Stimulated activated memory B cell treated with anti-CD40 and anti-IgM and Interleukin-4, amounts not matched to agents 10 μg/mL and 1 μg/mL and 100 μg/mL, for 72 hours (primary cell): ENCODE measurements around the gene ZC3HAV1L.
"Not testable (repeated sequence)": the region's sequence is repeated elsewhere in the genome, so short reads cannot be mapped to it uniquely, and the experiment has no call there.

Source experiments
- ATAC-seq: fragments of 150-1000 bp; cut with Tn5 transposase; 2 replicates; pipeline ENCODE4 v1.10.0; 2021
- H3K27ac Mint-ChIP-seq: one replicate; pipeline ENCODE4 v1.8.0; 2022; ENCODE audit warnings: mild to moderate bottlenecking, mixed read lengths
- H3K27me3 Mint-ChIP-seq: one replicate; pipeline ENCODE4 v1.8.0; 2022; ENCODE audit warnings: mixed read lengths
- H3K36me3 Mint-ChIP-seq: one replicate; pipeline ENCODE4 v1.8.0; 2022; ENCODE audit warnings: mixed read lengths
- H3K4me1 Mint-ChIP-seq: one replicate; pipeline ENCODE4 v1.8.0; 2022; ENCODE audit warnings: mixed read lengths
- H3K4me3 Mint-ChIP-seq: one replicate; pipeline ENCODE4 v1.8.0; 2022; ENCODE audit warnings: mild to moderate bottlenecking, moderate library complexity, mixed read lengths
- H3K9me3 Mint-ChIP-seq: one replicate; pipeline ENCODE4 v1.8.0; 2022; ENCODE audit warnings: mixed read lengths

Gene ZC3HAV1L

GRCh38 chr7:139041378-139042085, 5.7 kb upstream of the ZC3HAV1L start:
- Mint-ChIP-seq H3K4me3 (no peak overlapping the region), H3K27ac (peak overlapping the region; percentile 6), H3K27me3 (no peaks in the 10 kb centered on the region), H3K36me3 (peaks cover 36% of the 10 kb centered on the region), H3K4me1 (peaks cover 46% of the 10 kb centered on the region), H3K9me3 (no peaks in the 10 kb centered on the region)
- peak; percentile 65 for ATAC-seq

DNA sequence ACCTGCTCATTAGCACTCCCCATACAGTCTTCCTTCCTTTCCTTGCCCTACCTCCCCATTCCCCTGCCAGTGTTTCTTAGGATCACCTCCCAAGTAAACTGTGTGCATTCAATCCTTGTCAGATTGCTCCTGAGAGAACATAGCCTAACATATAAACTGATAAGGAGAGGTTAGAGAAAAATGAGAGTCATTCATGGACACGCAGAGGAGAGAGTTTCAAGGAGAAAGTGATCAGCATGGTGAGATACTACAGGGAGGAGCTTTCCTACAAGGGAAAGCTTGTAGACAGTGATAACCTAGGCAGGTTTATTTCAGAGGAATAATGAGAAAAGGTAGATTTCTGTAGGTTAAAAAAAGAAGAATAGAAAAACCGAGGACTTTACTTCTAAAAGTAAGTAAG, 2.8 kb upstream of the ZC3HAV1L start:
- H3K4me3 Mint-ChIP-seq = no peak overlapping the region
- peaks cover 36% of the 10 kb centered on the region for H3K4me1 Mint-ChIP-seq
- no peaks in the 10 kb centered on the region for H3K9me3 Mint-ChIP-seq
- H3K27ac Mint-ChIP-seq = no peak overlapping the region
- no peaks in the 10 kb centered on the region for H3K27me3 Mint-ChIP-seq
- ATAC-seq = no peak
- peaks cover 7% of the 10 kb centered on the region for H3K36me3 Mint-ChIP-seq

DNA sequence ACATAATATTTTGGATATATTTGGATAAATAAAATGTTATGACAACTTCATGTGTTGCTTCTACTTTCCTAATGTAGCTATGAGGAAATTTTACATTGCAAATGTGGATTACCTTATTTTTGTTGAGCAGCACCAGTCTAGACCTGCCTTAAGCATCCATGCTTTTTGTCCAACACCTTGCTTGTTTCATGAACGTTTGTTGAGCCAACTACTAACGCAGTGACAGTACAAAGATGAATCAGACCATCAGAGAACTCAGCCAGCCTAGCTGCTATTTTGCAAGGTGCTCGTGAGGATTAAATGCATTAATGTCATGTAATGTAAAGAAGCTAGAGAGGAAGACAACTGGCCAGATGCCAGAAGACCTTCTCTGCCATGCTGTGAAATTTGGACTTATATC, 1.1 kb upstream of the ZC3HAV1L start:
- Mint-ChIP-seq H3K36me3 (no peaks in the 10 kb centered on the region), H3K27me3 (no peaks in the 10 kb centered on the region), H3K4me1 (peaks cover 30% of the 10 kb centered on the region), H3K27ac (no peak overlapping the region), H3K9me3 (no peaks in the 10 kb centered on the region), H3K4me3 (no peak overlapping the region)
- ATAC-seq = no peak

DNA sequence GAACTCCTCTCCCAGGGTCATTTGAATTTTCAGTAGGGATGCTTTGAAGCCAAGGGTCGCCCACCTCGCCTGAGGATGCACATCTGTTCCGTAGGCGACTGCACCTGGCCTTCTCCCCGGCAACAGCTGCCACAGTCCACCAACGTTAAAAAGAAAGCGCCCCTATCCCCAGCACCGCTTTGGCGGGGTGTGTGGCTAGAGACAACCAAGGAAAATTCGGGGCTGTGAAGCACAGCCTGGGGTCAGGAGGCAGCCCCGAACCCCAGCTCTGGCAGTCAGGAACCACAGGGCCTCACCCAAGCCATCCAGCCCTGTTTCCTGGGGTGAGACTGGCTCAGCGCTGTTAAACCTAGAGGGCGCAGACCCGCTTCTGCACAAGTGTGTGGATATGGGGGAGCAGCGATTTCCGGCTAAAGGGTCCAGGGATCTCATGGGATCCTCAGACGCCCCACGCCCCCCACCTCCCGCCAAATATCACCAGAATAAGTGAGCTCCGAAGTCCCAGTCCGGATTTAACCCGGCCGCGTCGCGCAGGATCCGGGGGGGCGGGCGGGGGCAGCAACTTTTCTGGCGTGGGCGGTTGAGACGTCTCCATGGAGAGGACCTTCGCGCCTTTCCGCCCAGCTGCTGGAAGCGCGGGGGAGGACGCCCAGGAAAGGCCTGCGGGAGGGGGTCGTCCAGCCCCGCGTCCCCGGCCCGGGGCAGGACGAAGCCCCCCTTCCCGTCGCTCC, 822 bp downstream of the ZC3HAV1L start:
- Mint-ChIP-seq H3K4me1 (peaks cover 19% of the 10 kb centered on the region), H3K27ac (peak overlapping the region; percentile 77)

GRCh38 chr7:139034336-139034735, 1.5 kb downstream of the ZC3HAV1L start:
- Mint-ChIP-seq H3K4me3 (no peak overlapping the region), H3K27ac (peak overlapping the region; percentile 77), H3K9me3 (no peaks in the 10 kb centered on the region), H3K4me1 (peaks cover 19% of the 10 kb centered on the region), H3K27me3 (no peaks in the 10 kb centered on the region), H3K36me3 (peaks cover 10% of the 10 kb centered on the region)
- no peak for ATAC-seq

More for the DNA sequence above, 822 bp downstream of the ZC3HAV1L start:
- Mint-ChIP-seq H3K27me3 (no peaks in the 10 kb centered on the region), H3K9me3 (no peaks in the 10 kb centered on the region), H3K4me3 (peak overlapping the region; percentile 76), H3K36me3 (peaks cover 3% of the 10 kb centered on the region)
- ATAC-seq = peak; percentile 45

GRCh38 chr7:139033346-139034114, 2.3 kb downstream of the ZC3HAV1L start:
- H3K27me3 Mint-ChIP-seq = no peaks in the 10 kb centered on the region
- no peak for ATAC-seq
- H3K4me1 Mint-ChIP-seq = peaks cover 19% of the 10 kb centered on the region
- no peak overlapping the region for H3K4me3 Mint-ChIP-seq
- peak overlapping the region; percentile 77 for H3K27ac Mint-ChIP-seq
- peaks cover 15% of the 10 kb centered on the region for H3K36me3 Mint-ChIP-seq
- no peaks in the 10 kb centered on the region for H3K9me3 Mint-ChIP-seq

- no peak overlapping the region for H3K4me3 Mint-ChIP-seq
- no peak overlapping the region for H3K27ac Mint-ChIP-seq
- H3K9me3 Mint-ChIP-seq = no peaks in the 10 kb centered on the region
- H3K36me3 Mint-ChIP-seq = peaks cover 23% of the 10 kb centered on the region
- no peak for ATAC-seq
- H3K4me1 Mint-ChIP-seq = peaks cover 19% of the 10 kb centered on the region
- no peaks in the 10 kb centered on the region for H3K27me3 Mint-ChIP-seq
Measured at GRCh38 chr7:139032473-139032872, 3.4 kb downstream of the ZC3HAV1L start.

- Mint-ChIP-seq H3K4me3 (no peak overlapping the region), H3K36me3 (peaks cover 41% of the 10 kb centered on the region), H3K9me3 (no peaks in the 10 kb centered on the region), H3K27ac (no peak overlapping the region), H3K27me3 (no peaks in the 10 kb centered on the region), H3K4me1 (peaks cover 6% of the 10 kb centered on the region)
- no peak for ATAC-seq
Measured at GRCh38 chr7:139029353-139029752, 6.5 kb downstream of the ZC3HAV1L start.

GRCh38 chr7:139026551-139026950, 9.3 kb downstream of the ZC3HAV1L start:
- Mint-ChIP-seq H3K4me1 (no peaks in the 10 kb centered on the region), H3K27me3 (no peaks in the 10 kb centered on the region), H3K4me3 (no peak overlapping the region), H3K27ac (no peak overlapping the region), H3K9me3 (no peaks in the 10 kb centered on the region), H3K36me3 (peaks cover 50% of the 10 kb centered on the region)
- no peak for ATAC-seq

- H3K9me3 Mint-ChIP-seq, H3K4me3 Mint-ChIP-seq, H3K27me3 Mint-ChIP-seq, H3K27ac Mint-ChIP-seq, ATAC-seq, H3K4me1 Mint-ChIP-seq: not testable (repeated sequence)
- H3K36me3 Mint-ChIP-seq = peaks cover 50% of the 10 kb centered on the region
Measured at GRCh38 chr7:139025861-139026260, 10.0 kb downstream of the ZC3HAV1L start.

DNA sequence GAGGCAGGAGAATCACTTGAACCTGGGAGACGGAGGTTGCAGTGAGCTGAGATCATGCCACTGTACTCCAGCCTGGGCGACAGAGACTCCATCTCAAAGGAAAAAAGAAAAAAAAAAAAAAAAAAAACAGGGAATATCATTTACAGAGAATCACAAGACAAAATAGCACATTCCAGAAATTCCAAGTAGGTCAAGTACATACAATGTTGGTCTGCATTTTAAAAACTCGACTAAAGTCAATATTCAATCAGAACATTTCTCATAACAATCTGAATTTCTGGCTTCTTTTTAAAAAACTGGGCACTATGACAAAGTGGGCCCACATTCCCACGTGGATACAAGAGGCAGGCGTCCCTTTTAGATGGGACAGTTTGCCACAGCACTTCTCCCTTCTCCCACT, 12.8 kb downstream of the ZC3HAV1L start:
- H3K4me1 Mint-ChIP-seq = no peaks in the 10 kb centered on the region
- H3K9me3 Mint-ChIP-seq = no peaks in the 10 kb centered on the region
- peaks cover 31% of the 10 kb centered on the region for H3K36me3 Mint-ChIP-seq
- H3K27ac Mint-ChIP-seq = no peak overlapping the region
- H3K4me3 Mint-ChIP-seq = no peak overlapping the region
- no peak for ATAC-seq
- H3K27me3 Mint-ChIP-seq = no peaks in the 10 kb centered on the region

DNA sequence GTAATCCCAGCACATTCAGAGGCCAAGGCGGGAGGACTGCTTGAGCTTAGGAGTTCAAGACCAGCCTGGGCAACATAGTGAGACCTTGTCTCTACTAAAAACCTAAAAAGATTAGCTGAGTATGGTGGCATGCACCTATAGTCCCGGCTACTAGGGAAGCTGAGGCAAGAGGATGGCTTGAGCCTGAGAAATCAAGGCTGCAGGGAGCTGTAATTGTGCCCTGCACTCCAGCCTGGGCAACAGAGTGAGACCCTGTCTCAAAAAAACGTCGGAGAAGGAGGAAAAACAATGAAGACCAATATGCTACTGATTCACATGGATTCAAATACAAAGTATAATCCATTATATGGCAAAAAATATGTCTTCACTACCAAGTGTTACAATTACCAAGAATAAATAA, 13.6 kb downstream of the ZC3HAV1L start:
- no peak for ATAC-seq
- H3K4me3 Mint-ChIP-seq = no peak overlapping the region
- H3K4me1 Mint-ChIP-seq = peaks cover 2% of the 10 kb centered on the region
- H3K27ac Mint-ChIP-seq = no peak overlapping the region
- peaks cover 26% of the 10 kb centered on the region for H3K36me3 Mint-ChIP-seq
- no peaks in the 10 kb centered on the region for H3K9me3 Mint-ChIP-seq
- no peaks in the 10 kb centered on the region for H3K27me3 Mint-ChIP-seq

DNA sequence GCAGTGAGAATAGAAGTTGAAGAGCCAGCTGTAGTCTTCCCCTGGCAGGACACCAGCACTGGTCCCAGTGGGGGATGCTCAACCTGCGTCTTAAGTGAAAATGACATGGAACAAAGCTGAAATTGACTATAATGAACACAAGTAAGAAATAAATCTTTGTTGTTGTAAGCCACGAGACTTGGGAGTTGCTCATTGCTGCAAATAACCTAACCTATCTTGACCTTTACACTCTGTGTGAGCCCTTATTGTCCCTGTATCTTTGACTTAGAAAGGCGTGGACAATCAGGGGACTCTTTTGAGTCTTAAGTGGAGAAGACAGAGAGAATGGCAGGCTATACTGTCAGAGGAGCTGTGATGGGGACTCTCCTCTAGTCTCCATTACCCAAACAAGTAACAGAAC, 16.9 kb downstream of the ZC3HAV1L start:
- Mint-ChIP-seq H3K4me1 (peaks cover 6% of the 10 kb centered on the region), H3K9me3 (no peaks in the 10 kb centered on the region), H3K4me3 (no peak overlapping the region), H3K36me3 (peaks cover 9% of the 10 kb centered on the region), H3K27ac (peak overlapping the region; percentile 22), H3K27me3 (peaks cover 15% of the 10 kb centered on the region)
- ATAC-seq = no peak

DNA sequence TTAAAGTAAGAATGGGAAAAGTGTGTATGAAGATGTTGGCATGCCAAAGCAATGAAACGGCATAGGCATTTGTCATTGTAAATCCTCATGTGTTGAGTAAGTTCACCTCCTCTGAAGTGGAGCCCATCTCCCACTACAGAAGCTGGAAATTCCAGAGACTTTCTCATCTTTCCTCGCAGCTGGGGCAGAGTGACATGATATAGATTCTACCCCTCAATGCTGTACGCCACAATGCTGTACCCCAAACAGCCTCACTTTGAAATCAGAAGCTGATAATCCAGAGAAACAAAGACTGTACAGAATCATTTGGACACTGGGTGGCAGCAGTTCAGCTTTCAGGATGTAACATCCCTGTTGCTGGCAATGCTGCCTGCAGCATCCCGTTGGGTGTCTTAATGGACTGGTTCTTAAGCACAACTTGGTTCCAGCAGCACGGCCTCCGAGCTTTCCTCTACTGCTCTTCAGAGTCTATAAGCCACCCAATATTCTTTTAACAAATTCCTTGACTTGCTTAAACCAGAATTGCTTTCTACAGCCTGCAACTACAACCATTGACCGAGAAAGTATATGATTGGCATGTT, 18.8 kb downstream of the ZC3HAV1L start:
- Mint-ChIP-seq H3K27me3 (peaks cover 21% of the 10 kb centered on the region), H3K27ac (no peak overlapping the region), H3K36me3 (peaks cover under 1% of the 10 kb centered on the region), H3K4me1 (peaks cover 6% of the 10 kb centered on the region), H3K4me3 (no peak overlapping the region), H3K9me3 (no peaks in the 10 kb centered on the region)
- peak; percentile 81 for ATAC-seq

GRCh38 chr7:139011373-139011772, 24.5 kb downstream of the ZC3HAV1L start:
- Mint-ChIP-seq H3K27me3 (peaks cover 21% of the 10 kb centered on the region), H3K4me3 (no peak overlapping the region), H3K36me3 (no peaks in the 10 kb centered on the region), H3K4me1 (no peaks in the 10 kb centered on the region), H3K27ac (no peak overlapping the region), H3K9me3 (no peaks in the 10 kb centered on the region)
- ATAC-seq = no peak
